Measurements from ENCODE around the gene PTPRN.

Gene PTPRN

GRCh38 chr2:219298759-219299371 lies 10.3 kb downstream of the PTPRN start:
- in situ Hi-C loops (cut with MboI; ENCODE audit: low sequenced_read_pairs): loop anchor here (5.0 kb wide), 1 partner anchor 137 kb away; the partner anchor contains the start of gene NHEJ1
- Histone ChIP-seq H3K27me3 (ENCODE audit: low read depth) (peaks cover 44% of the 10 kb centered on the region), H3K4me3 (no peak overlapping the region)

GRCh38 chr2:219297766-219298456 lies 11.3 kb downstream of the PTPRN start:
- Histone ChIP-seq H3K9me3 (peaks cover 2% of the 10 kb centered on the region; the same call in 1 of the 2 replicates), H3K36me3 (replicated peaks) (no peaks in the 10 kb centered on the region), H3K4me3 (no peak overlapping the region), H3K27me3 (ENCODE audit: low read depth) (peaks cover 39% of the 10 kb centered on the region), H3K4me1 (peaks cover 7% of the 10 kb centered on the region)
- in situ Hi-C loops (cut with MboI; ENCODE audit: low sequenced_read_pairs): loop anchor here (5.0 kb wide), 1 partner anchor 136 kb away; the partner anchor contains the start of gene NHEJ1
- DNase-seq (ENCODE audit: low spot score in 2 of 2): no peak

More at GRCh38 chr2:219298759-219299371, 10.3 kb downstream of the PTPRN start:
- peak; percentile 66 to 93 for DNase-seq (ENCODE audit: low spot score in 2 of 2)
- no peaks in the 10 kb centered on the region for H3K36me3 ChIP-seq (replicated peaks)
- H3K4me1 ChIP-seq: peaks cover 7% of the 10 kb centered on the region
- H3K9me3 ChIP-seq: 0 out of 2 replicates have a peak, but pooled peaks cover 2% of the 10 kb centered on the region

- no peaks in the 10 kb centered on the region for H3K36me3 ChIP-seq (replicated peaks)
- no peak overlapping the region for H3K4me3 ChIP-seq
- peaks cover 7% of the 10 kb centered on the region for H3K4me1 ChIP-seq
- in situ Hi-C loops (cut with MboI; ENCODE audit: low sequenced_read_pairs): loop anchor here (5.0 kb wide), 1 partner anchor 135 kb away; the partner anchor contains the start of gene NHEJ1
- H3K27me3 ChIP-seq (ENCODE audit: low read depth): peaks cover 28% of the 10 kb centered on the region
- H3K9me3 ChIP-seq: peaks cover 2% of the 10 kb centered on the region; the same call in 1 of the 2 replicates
- DNase-seq (ENCODE audit: low spot score in 2 of 2): no peak
Measured at GRCh38 chr2:219296631-219297391, 12.4 kb downstream of the PTPRN start.

- peaks cover 2% of the 10 kb centered on the region; the same call in 1 of the 2 replicates for H3K9me3 ChIP-seq
- in situ Hi-C loops (cut with MboI; ENCODE audit: low sequenced_read_pairs): loop anchor here (5.0 kb wide), 1 partner anchor 134 kb away; the partner anchor contains the start of gene NHEJ1
- H3K36me3 ChIP-seq (replicated peaks): no peaks in the 10 kb centered on the region
- H3K4me1 ChIP-seq: peaks cover 7% of the 10 kb centered on the region
- no peak overlapping the region for H3K4me3 ChIP-seq
- DNase-seq (ENCODE audit: low spot score in 2 of 2): no peak
- H3K27me3 ChIP-seq (ENCODE audit: low read depth): peaks cover 22% of the 10 kb centered on the region
Measured at GRCh38 chr2:219296142-219296541, 13.1 kb downstream of the PTPRN start.

GRCh38 chr2:219294356-219295351 lies 14.5 kb downstream of the PTPRN start:
- H3K4me3 ChIP-seq: peak overlapping the region; percentile 36
- no peaks in the 10 kb centered on the region for H3K36me3 ChIP-seq (replicated peaks)
- in situ Hi-C loops (cut with MboI; ENCODE audit: low sequenced_read_pairs): loop anchor here (5.0 kb wide), 1 partner anchor 132 kb away; the partner anchor contains the start of gene NHEJ1
- peaks cover 2% of the 10 kb centered on the region; the same call in 1 of the 2 replicates for H3K9me3 ChIP-seq
- peaks cover 7% of the 10 kb centered on the region for H3K4me1 ChIP-seq
- peaks cover 8% of the 10 kb centered on the region; the same call in 1 of the 2 replicates for H3K27me3 ChIP-seq (ENCODE audit: low read depth)
- DNase-seq (ENCODE audit: low spot score in 2 of 2): peak; percentile 69 to 90

GRCh38 chr2:219293736-219294231 lies 15.4 kb downstream of the PTPRN start:
- DNase-seq (ENCODE audit: low spot score in 2 of 2): no peak
- H3K9me3 ChIP-seq: peaks cover 2% of the 10 kb centered on the region; the same call in 1 of the 2 replicates
- H3K4me3 ChIP-seq: no peak overlapping the region
- no peaks in the 10 kb centered on the region for H3K36me3 ChIP-seq (replicated peaks)
- H3K4me1 ChIP-seq: peaks cover 7% of the 10 kb centered on the region
- H3K27me3 ChIP-seq (ENCODE audit: low read depth): peaks cover under 1% of the 10 kb centered on the region; the same call in 1 of the 2 replicates
- in situ Hi-C loops (cut with MboI; ENCODE audit: low sequenced_read_pairs): no loop called here

GRCh38 chr2:219292616-219293015 lies 16.6 kb downstream of the PTPRN start:
- in situ Hi-C loops (cut with MboI; ENCODE audit: low sequenced_read_pairs): no loop called here
- peaks cover 2% of the 10 kb centered on the region; the same call in 1 of the 2 replicates for H3K9me3 ChIP-seq

GRCh38 chr2:219291910-219292490 lies 17.2 kb downstream of the PTPRN start:
- peaks cover 2% of the 10 kb centered on the region; the same call in 1 of the 2 replicates for H3K9me3 ChIP-seq

More at GRCh38 chr2:219292616-219293015, 16.6 kb downstream of the PTPRN start:
- Histone ChIP-seq H3K4me3 (no peak overlapping the region), H3K4me1 (peaks cover 7% of the 10 kb centered on the region), H3K27me3 (ENCODE audit: low read depth) (no peaks in the 10 kb centered on the region), H3K36me3 (replicated peaks) (no peaks in the 10 kb centered on the region)
- no peak for DNase-seq (ENCODE audit: low spot score in 2 of 2)

GRCh38 chr2:219291394-219291793 lies 17.8 kb downstream of the PTPRN start:
- Histone ChIP-seq H3K36me3 (replicated peaks) (no peaks in the 10 kb centered on the region), H3K9me3 (peaks cover 2% of the 10 kb centered on the region; the same call in 1 of the 2 replicates), H3K4me1 (peaks cover 7% of the 10 kb centered on the region), H3K4me3 (no peak overlapping the region), H3K27me3 (ENCODE audit: low read depth) (no peaks in the 10 kb centered on the region)
- no peak for DNase-seq (ENCODE audit: low spot score in 2 of 2)
- in situ Hi-C loops (cut with MboI; ENCODE audit: low sequenced_read_pairs): no loop called here

More at GRCh38 chr2:219291910-219292490, 17.2 kb downstream of the PTPRN start:
- H3K36me3 ChIP-seq (replicated peaks): no peaks in the 10 kb centered on the region
- no peaks in the 10 kb centered on the region for H3K27me3 ChIP-seq (ENCODE audit: low read depth)
- DNase-seq (ENCODE audit: low spot score in 2 of 2): no peak
- no peak overlapping the region for H3K4me3 ChIP-seq
- in situ Hi-C loops (cut with MboI; ENCODE audit: low sequenced_read_pairs): no loop called here
- H3K4me1 ChIP-seq: peaks cover 7% of the 10 kb centered on the region

GRCh38 chr2:219290381-219291171 lies 18.6 kb downstream of the PTPRN start:
- in situ Hi-C loops (cut with MboI; ENCODE audit: low sequenced_read_pairs): no loop called here
- no peak overlapping the region for H3K4me3 ChIP-seq
- H3K4me1 ChIP-seq: peaks cover 7% of the 10 kb centered on the region
- DNase-seq (ENCODE audit: low spot score in 2 of 2): no peak
- no peaks in the 10 kb centered on the region; the same call in 1 of the 2 replicates for H3K9me3 ChIP-seq
- no peaks in the 10 kb centered on the region for H3K36me3 ChIP-seq (replicated peaks)
- H3K27me3 ChIP-seq (ENCODE audit: low read depth): no peaks in the 10 kb centered on the region

GRCh38 chr2:219289537-219290361 lies 19.5 kb downstream of the PTPRN start:
- Histone ChIP-seq H3K4me1 (peaks cover 5% of the 10 kb centered on the region), H3K9me3 (no peaks in the 10 kb centered on the region; the same call in 1 of the 2 replicates), H3K4me3 (no peak overlapping the region), H3K27me3 (ENCODE audit: low read depth) (no peaks in the 10 kb centered on the region), H3K36me3 (replicated peaks) (peaks cover 4% of the 10 kb centered on the region)
- DNase-seq (ENCODE audit: low spot score in 2 of 2): no peak
- in situ Hi-C loops (cut with MboI; ENCODE audit: low sequenced_read_pairs): no loop called here

Data from HAP-1 (cell line).